Fibroblast of peridontal ligament (primary cell): ENCODE results near the gene GHRHR.
A peak's percentile ranks its signal among the peaks of the same experiment; 100 is the strongest.

ENCODE experiments used
- DNase-seq: peaks from one replicate; pipeline ENCODE4 v3.0.0-alpha.2; 2010; ENCODE audit errors: extremely low read depth

Gene GHRHR

DNA sequence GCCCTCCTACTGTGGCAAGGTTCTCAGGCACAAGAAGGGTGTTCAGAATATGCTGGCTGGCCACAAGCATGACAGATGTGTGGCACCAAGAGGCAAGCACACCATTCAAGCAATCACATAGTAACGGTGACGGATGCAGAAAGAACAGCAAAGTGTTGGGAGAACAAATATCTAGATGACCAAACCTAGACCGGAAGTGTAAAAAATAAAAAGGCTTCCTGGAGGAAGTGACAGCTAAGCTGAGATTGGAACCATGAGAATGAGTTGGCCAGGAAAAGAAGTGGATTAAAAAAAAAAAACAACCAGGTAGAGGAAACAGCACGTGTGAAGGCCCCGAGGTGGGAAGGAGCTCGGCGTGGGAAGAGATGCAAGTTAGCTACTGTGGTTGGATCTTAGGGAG lies 22.0 kb downstream of the GHRHR start:
- no peak for DNase-seq

- no peak for DNase-seq
These were observed 22.6 kb downstream of the GHRHR start for GRCh38 chr7:30986331-30986730.

GRCh38 chr7:30986738-30987137 lies 23.0 kb downstream of the GHRHR start:
- DNase-seq, result no peak

DNA sequence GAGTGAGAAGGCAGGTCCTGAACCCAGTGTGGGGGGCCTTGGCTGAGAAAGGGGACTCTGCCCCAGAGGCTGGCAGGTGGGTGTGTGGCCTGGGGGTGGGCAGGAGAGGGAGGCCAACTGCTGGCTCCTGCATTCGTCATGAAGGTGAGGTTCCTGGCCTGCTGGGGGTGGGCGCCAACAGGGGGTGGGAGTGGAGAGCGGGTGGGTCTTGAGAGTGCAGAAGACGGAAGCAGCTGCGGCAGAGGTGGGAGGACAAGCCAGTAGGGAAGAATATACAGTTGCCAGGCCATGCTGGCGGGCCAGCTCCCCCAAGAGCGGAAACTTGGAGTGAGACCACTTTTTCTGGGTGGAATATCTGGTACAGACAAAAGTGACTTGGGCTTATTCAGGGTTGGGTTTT lies 23.4 kb downstream of the GHRHR start:
- no peak for DNase-seq

- DNase-seq, result no peak
These were observed 24.2 kb downstream of the GHRHR start for GRCh38 chr7:30987936-30988335.

- DNase-seq, result no peak
These were observed 24.7 kb downstream of the GHRHR start for GRCh38 chr7:30988351-30989005.

DNA sequence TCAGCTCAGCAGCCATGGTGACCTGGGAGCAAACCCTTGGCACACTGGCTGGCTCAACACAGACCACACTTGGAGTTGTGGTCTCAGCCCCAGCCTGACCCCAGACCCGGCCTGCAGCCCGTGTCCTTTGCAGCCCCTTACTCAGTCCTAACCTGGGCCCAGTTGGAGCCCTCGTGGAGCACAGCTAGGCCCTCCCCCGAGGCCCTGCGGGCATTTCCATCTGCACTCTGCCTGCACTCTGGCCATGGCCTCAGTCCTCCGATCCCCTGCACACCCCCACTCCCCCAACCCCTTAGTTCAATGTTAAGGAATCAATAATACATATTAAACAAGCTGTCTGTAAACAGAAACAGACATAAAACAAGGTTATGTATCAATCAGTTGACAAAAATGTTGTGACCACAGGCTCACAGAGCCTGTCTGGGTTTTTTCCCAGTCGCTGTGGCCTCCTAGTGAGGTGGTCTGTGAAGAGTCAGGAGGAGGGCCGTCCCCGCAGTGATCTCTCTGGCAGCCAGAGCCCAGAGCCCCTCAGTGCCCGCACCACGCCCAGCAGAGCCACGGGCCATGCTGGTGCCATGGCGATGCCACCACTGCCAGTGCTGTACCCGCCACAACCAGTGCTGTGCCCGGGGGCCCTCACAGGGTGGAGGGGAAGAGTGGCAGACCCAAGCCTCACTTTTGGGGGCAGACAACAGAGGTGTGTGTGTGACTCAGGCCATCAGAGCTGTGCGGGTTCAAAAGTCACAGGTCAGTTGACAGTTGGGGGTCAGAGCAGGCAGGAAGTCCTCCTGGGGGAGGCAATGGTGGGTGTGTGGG lies 25.5 kb downstream of the GHRHR start:
- DNase-seq, result no peak

- DNase-seq, result no peak
These were observed 26.3 kb downstream of the GHRHR start for GRCh38 chr7:30989824-30990672.

DNA sequence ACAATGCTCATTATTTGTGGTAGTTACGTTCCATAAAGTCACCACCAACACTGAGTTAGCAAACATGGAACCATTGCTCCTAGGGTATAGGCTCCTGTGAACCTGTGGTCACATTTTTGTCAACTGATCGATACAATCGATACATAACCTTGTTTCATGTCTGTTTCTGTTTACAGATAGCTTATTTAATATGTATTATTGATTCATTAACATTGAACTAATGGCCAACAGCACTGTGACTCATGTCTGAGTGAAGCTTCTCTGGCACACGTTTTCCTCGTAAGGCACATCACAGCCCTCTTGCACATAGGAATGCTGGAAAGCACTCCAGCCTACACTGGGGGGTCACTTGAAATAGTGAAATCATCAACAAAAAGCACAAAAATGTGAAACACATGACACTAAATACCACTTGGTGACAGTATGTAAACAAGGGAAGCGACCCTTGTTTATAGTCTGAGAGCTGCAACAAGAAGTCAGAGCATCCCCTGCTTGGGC lies 27.0 kb downstream of the GHRHR start:
- DNase-seq, result no peak

- no peak for DNase-seq
These were observed 28.7 kb downstream of the GHRHR start for GRCh38 chr7:30992414-30992813.

GRCh38 chr7:30994206-30995100 lies 30.7 kb downstream of the GHRHR start:
- DNase-seq, result no peak

GRCh38 chr7:30995536-30995935 lies 31.8 kb downstream of the GHRHR start:
- DNase-seq, result no peak

GRCh38 chr7:30996256-30996655 lies 32.5 kb downstream of the GHRHR start:
- no peak for DNase-seq

GRCh38 chr7:30996883-30997282 lies 33.1 kb downstream of the GHRHR start:
- no peak for DNase-seq

DNA sequence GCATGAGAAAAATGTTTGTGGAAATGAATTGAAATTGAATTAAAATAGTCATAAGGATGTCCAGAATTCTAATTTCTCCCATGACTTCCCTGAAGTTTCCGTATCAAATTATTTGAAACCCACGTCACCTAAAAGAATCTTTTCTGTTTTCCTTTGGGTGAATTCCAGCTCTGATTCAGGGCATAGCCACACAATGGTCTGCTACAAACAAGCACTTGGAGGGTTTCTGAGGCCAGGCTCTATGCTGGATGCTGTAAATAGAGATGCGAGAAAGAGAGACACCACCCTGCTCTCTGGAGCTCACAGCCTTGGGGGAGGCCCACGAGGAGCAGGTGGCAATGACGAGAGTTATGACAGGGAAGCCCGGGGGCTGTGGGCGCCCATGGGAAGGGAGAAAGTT lies 33.6 kb downstream of the GHRHR start:
- no peak for DNase-seq

- no peak for DNase-seq
These were observed 34.4 kb downstream of the GHRHR start for GRCh38 chr7:30998180-30998579.

- DNase-seq, result no peak
These were observed 36.5 kb downstream of the GHRHR start for GRCh38 chr7:31000161-31000693.

GRCh38 chr7:31000779-31001178 lies 37.0 kb downstream of the GHRHR start:
- no peak for DNase-seq

- peak; percentile 6 for DNase-seq
These were observed 38.5 kb downstream of the GHRHR start for GRCh38 chr7:31002256-31002655.

DNA sequence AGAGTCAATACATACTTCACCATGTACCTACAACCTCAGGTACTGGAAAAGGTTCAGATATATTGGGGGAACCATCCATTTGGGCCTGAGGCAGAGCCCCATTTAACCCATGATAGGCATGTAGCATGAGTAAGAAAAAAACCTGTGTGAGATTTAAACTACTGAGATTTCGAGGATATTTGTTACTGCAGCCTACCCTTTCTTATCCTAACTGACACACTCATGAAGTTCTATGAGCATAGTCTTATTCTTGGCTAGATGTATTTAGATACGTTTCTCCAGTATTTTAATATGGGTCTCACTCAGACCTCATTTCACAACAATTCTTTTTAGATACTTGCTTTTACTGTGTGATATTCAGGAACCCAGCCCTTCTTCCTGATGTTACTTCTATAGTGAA lies 39.3 kb downstream of the GHRHR start:
- no peak for DNase-seq

DNA sequence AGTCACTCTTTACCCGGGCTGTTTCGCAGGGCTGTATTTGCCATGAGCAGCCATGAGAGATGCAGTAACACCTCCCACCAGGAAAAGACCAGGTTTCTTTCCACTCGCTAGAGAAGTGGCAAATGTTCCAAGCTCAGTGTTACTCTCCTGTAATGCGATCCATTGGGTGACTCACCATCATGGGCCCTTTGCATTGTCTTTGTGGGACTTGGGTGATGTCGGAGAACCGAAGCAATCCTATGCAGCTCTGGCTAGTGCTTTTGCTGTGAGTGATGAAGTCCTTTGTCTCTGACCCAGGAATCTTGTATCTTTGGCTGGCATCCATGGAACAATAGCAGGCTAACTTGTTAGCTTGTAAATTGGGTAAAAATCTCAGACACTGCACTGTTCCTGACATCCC lies 40.0 kb downstream of the GHRHR start:
- DNase-seq, result no peak
